Heart left ventricle (tissue), 13 donors: Measurements from ENCODE around the gene GCSH.

Experiments used
- CTCF ChIP-seq, 12 donors: fragments of 200-600 bp; sonication (generic) in 4 of 12; IDR thresholded peaks; one replicate each; pipeline versions ENCODE4 v1.5.0 to v1.8.0; 2018 to 2022; ENCODE audit warnings: antibody characterized with exemption in 12 of 12, mild to moderate bottlenecking in 5 of 12
- POLR2A ChIP-seq, 2 donors: fragments of 450-650 bp; IDR thresholded peaks; one replicate each; pipeline ENCODE4 v1.6.1; 2017; ENCODE audit warnings: antibody characterized with exemption in 2 of 2, mild to moderate bottlenecking in 2 of 2, moderate library complexity in 2 of 2
- donor health status: ischemic (EF 13 %, LVEDD 7.1; RV severe dilation, severe dysfunction).
- donor health status: DM: no; HTN: yes; CAD: no.
- donor health status: DM: no; HTN: no; CAD: no.
- donor health status: ischemic (EF 25% LVEDD 6.9; RV normal size, moderate dysfunction).
- donor health status: ischemic (EF 25% LVEDD 5.7; RV mildly dilated, moderate dysfunction).
- donor health status: ischemic (EF 35%, LVEDD 5.7; RV mildly dilated, moderate dysfunction).
- donor health status: nonischemic (EF 11% LVEDD 7.7; RV severe dilation, severe dysfunction).
- donor health status: DM: yes; HTN: yes; CAD: no.
- donor health status: PGD.
- donor health status: ischemic (EF 29% LVEDD 5.4; RV normal size, mild dysfunction).
- donor health status: nonischemic (EF 23%, LVEDD 6.1; RV moderate dilation, normal function).

- TF ChIP-seq POLR2A (IDR thresholded peaks at IDR 0.05): no peak
- TF ChIP-seq CTCF (IDR thresholded peaks at IDR 0.05): no peak
Measured at GRCh38 chr16:81138831-81139557, 42.8 kb upstream of the GCSH start.
